Lower leg skin (tissue), 3 donors: ENCODE data around the gene REX1BD.

Source experiments
- CTCF ChIP-seq, 3 donors: fragments of 450-650 bp; IDR thresholded peaks; one replicate each; pipeline ENCODE4 v1.5.1; 2016; ENCODE audit warnings: antibody characterized with exemption in 3 of 3, mild to moderate bottlenecking in 3 of 3, moderate library complexity in 2 of 3
- POLR2A ChIP-seq, 2 donors: fragments of 450-650 bp; IDR thresholded peaks; one replicate each; pipeline ENCODE4 v1.6.1; 2016 to 2017; ENCODE audit warnings: antibody characterized with exemption in 2 of 2, mild to moderate bottlenecking in 1 of 2, moderate library complexity in 1 of 2

GRCh38 chr19:18539372-18539771 is 49.2 kb upstream of the REX1BD start:
- TF ChIP-seq CTCF (IDR thresholded peaks at IDR 0.05) (no peak), POLR2A (IDR thresholded peaks at IDR 0.05) (no peak)
